ENCODE results near the gene DDIT4. TPM values are rescaled to one million over a fixed set of nuclear protein-coding genes. Genes with fewer than 3 reads are reported as not detected.

DDIT4 gene
- total and polyA plus RNA-seq, 4 experiments from 2014 or later: 23.1 to 635 (median 89.4) TPM

DNA sequence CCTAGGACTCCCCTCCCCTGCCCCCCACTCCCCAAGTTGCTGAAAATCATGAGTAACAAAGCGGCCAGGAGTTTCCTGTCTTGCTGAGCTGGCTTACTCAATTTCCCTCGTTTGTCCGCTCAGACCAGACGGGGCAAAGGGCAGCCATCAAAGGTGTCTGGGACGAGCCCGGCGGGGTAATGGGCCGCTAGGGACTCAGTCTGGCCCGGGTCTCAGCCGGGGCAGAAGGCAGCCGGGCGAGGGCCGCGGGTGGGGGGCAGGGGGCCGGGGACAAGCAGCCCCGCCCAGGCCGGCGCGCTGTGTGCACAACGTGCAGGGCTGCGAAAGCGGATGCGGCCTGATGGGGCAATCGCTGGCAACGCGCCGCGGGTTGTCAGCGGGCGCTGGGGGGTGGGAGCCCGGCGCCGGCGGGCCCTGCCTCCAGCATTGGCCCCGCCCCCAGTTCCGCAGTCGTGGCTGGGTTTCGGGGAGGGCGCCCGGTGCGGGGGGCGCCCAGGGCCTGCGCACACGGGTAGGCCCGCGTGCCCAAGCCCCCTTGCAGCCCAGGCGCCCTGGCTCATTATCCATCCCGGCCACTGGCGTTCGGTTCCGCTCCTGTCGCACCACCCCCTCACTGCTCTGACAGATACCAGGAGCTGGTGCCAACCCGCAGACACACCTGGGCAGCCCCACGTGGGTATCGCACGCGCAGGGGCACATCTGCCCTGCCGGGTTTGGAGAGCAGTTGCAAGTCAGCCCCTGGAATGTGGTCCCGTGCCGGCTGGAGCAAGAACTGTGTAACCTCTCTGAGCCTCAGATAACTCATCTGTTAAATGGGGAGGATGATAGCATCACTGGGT, 45.9 kb downstream of the DDIT4 start:
- Histone ChIP-seq H3K4me3 (ENCODE audit: low read length in 2 of 2) (peak overlapping the region; percentile 46 to 55), H3K27me3 (ENCODE audit: insufficient read depth, low read length) (no peaks in the 10 kb centered on the region), H3K9me3 (ENCODE audit: control insufficient read depth in 1 of 2, low read length in 2 of 2) (no peaks in the 10 kb centered on the region), H3K27ac (ENCODE audit: low read depth, low read length) (peak overlapping the region; percentile 89), H3K36me3 (ENCODE audit: insufficient read depth, low read length) (no peaks in the 10 kb centered on the region), H3K4me1 (ENCODE audit: insufficient read depth, low read length) (peaks cover 95% of the 10 kb centered on the region)
- H3K27me3 Mint-ChIP-seq: no peaks in the 10 kb centered on the region
- no peaks in the 10 kb centered on the region for H3K9me3 Mint-ChIP-seq
- peak overlapping the region; percentile 96 to 99 (median 99) for H3K27ac Mint-ChIP-seq
- H3K4me1 Mint-ChIP-seq: peaks cover 53 to 92% (median 74%) of the 10 kb centered on the region in 4 donors
- ChIA-PET CTCF (ENCODE audit: partially characterized antibody) (interaction anchor here (0.9 to 5.7 kb wide), 14 partner anchors 7 to 194 kb away, joined by 3 to 51 read pairs (median 6); partner anchors contain the start of genes ANAPC16, ASCC1 and DDIT4), POLR2A (ENCODE audit: partially characterized antibody) (interaction anchor here (0.7 to 13.9 kb wide), 22 partner anchors 8 to 776 kb away, joined by 3 to 368 read pairs (median 4); partner anchors contain the start of genes ANAPC16, ASCC1, DDIT4 and DNAJB12)
- H3K4me3 Mint-ChIP-seq: peak overlapping the region; percentile 79 to 89 (median 84)
- H3K36me3 Mint-ChIP-seq: no peaks in the 10 kb centered on the region
- DNase-seq: peak; percentile 87 to 91 (median 89)
- intact Hi-C loops (cut with micrococcal nuclease): loop anchor here (1.0 to 2.0 kb wide), 4 partner anchors 16 to 71 kb away; no protein-coding TSS in a partner anchor

GRCh38 chr10:72320676-72321247, 47.0 kb downstream of the DDIT4 start:
- Histone ChIP-seq H3K27me3 (ENCODE audit: insufficient read depth, low read length) (no peaks in the 10 kb centered on the region), H3K36me3 (ENCODE audit: insufficient read depth, low read length) (no peaks in the 10 kb centered on the region), H3K4me1 (ENCODE audit: insufficient read depth, low read length) (peaks cover 93% of the 10 kb centered on the region), H3K4me3 (ENCODE audit: low read length in 2 of 2) (no peak overlapping the region), H3K9me3 (ENCODE audit: control insufficient read depth in 1 of 2, low read length in 2 of 2) (no peaks in the 10 kb centered on the region), H3K27ac (ENCODE audit: low read depth, low read length) (peak overlapping the region; percentile 89)
- peak overlapping the region; percentile 96 to 99 (median 99) for H3K27ac Mint-ChIP-seq
- no peaks in the 10 kb centered on the region for H3K9me3 Mint-ChIP-seq
- ChIA-PET CTCF (ENCODE audit: partially characterized antibody) (interaction anchor here (0.8 to 5.7 kb wide), 8 partner anchors 14 to 272 kb away, joined by 3 to 51 read pairs (median 4); partner anchors contain the start of genes ANAPC16, ASCC1 and DDIT4), POLR2A (ENCODE audit: partially characterized antibody) (interaction anchor here (1.1 to 13.9 kb wide), 15 partner anchors 9 to 775 kb away, joined by 3 to 368 read pairs (median 19); partner anchors contain the start of genes ANAPC16, ASCC1, DDIT4 and DNAJB12)
- intact Hi-C loops (cut with micrococcal nuclease): no loop called here
- H3K4me1 Mint-ChIP-seq: peaks cover 48 to 88% (median 70%) of the 10 kb centered on the region in 4 donors
- peak in 1 of 5 donors; percentile 87 for DNase-seq
- H3K36me3 Mint-ChIP-seq: no peaks in the 10 kb centered on the region
- peak overlapping the region; percentile 33 to 86 (median 79) for H3K4me3 Mint-ChIP-seq
- H3K27me3 Mint-ChIP-seq: no peaks in the 10 kb centered on the region

DNA sequence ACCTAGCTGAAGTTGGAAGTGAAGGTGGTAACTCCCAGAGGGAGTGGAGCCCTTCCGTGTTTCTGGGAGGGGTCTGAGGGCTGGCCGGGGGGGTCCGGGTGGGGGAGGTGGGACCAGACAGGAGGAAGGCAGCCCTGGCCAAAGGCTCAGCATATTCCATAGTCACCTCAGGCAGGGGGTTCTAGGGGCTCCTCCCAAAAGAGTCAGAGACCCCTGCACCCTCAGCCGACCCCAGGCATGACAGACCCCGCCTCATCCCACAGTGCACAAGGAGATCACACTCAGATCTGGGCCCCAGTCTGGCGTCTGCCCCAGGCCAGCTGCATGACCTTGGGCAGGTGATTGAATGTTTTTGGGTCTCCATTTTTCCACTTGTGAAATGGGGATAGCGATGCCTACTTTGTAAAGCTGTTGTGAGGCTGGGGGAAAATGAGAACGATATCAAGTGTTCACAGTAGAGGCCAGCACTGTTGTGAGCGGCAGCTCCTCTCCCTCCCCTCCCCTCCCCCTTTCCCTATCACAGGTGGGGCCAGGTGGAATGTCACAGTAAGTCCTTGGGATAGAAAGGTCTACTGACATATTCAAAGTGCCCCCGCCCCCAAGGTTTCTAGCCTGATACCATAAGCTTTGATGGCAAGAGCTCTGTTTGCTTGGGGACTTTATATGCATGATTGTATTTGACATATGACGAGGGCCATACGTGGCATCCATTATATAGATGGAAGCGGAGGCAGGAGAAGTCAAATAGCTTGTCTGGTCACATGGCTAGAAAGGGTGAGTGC, 47.7 kb downstream of the DDIT4 start:
- no peak for DNase-seq
- Histone ChIP-seq H3K9me3 (ENCODE audit: control insufficient read depth in 1 of 2, low read length in 2 of 2) (no peaks in the 10 kb centered on the region), H3K4me3 (ENCODE audit: low read length in 2 of 2) (no peak overlapping the region), H3K4me1 (ENCODE audit: insufficient read depth, low read length) (peaks cover 86% of the 10 kb centered on the region), H3K36me3 (ENCODE audit: insufficient read depth, low read length) (no peaks in the 10 kb centered on the region), H3K27ac (ENCODE audit: low read depth, low read length) (peak overlapping the region; percentile 89), H3K27me3 (ENCODE audit: insufficient read depth, low read length) (no peaks in the 10 kb centered on the region)
- H3K27ac Mint-ChIP-seq: peak overlapping the region; percentile 84 to 99 (median 99)
- H3K4me1 Mint-ChIP-seq: peaks cover 43 to 84% (median 65%) of the 10 kb centered on the region in 4 donors
- ChIA-PET POLR2A (ENCODE audit: partially characterized antibody) (interaction anchor here (0.5 to 13.9 kb wide), 14 partner anchors 9 to 245 kb away, joined by 3 to 368 read pairs (median 20); partner anchors contain the start of genes ANAPC16, ASCC1, DDIT4 and SPOCK2), CTCF (ENCODE audit: partially characterized antibody) (interaction anchor here (0.6 to 5.7 kb wide), 11 partner anchors 15 to 273 kb away, joined by 3 to 51 read pairs (median 3); partner anchors contain the start of genes ANAPC16, ASCC1 and DDIT4)
- no peaks in the 10 kb centered on the region for H3K27me3 Mint-ChIP-seq
- intact Hi-C loops (cut with micrococcal nuclease): no loop called here
- no peaks in the 10 kb centered on the region for H3K9me3 Mint-ChIP-seq
- no peaks in the 10 kb centered on the region for H3K36me3 Mint-ChIP-seq
- H3K4me3 Mint-ChIP-seq: peak overlapping the region in 3 of 8 donors; percentile 8 to 85 (median 33)

- intact Hi-C loops (cut with micrococcal nuclease): no loop called here
- POLR2A ChIA-PET (ENCODE audit: partially characterized antibody): interaction anchor here (0.8 to 13.9 kb wide), 7 partner anchors 12 to 234 kb away, joined by 3 to 368 read pairs (median 34); partner anchors contain the start of genes ANAPC16, ASCC1, DDIT4 and SPOCK2
- Mint-ChIP-seq H3K36me3 (peaks cover 0 to 3% of the 10 kb centered on the region in 2 donors), H3K4me1 (peaks cover 47 to 86% (median 65%) of the 10 kb centered on the region in 4 donors), H3K27ac (peak overlapping the region; percentile 84 to 99 (median 92)), H3K4me3 (peak overlapping the region in 5 of 8 donors; percentile 6 to 68 (median 33)), H3K27me3 (no peaks in the 10 kb centered on the region), H3K9me3 (no peaks in the 10 kb centered on the region)
- Histone ChIP-seq H3K4me3 (ENCODE audit: low read length in 2 of 2) (no peak overlapping the region), H3K27ac (ENCODE audit: low read depth, low read length) (peak overlapping the region; percentile 36), H3K9me3 (ENCODE audit: control insufficient read depth in 1 of 2, low read length in 2 of 2) (no peaks in the 10 kb centered on the region), H3K4me1 (ENCODE audit: insufficient read depth, low read length) (peaks cover 83% of the 10 kb centered on the region), H3K36me3 (ENCODE audit: insufficient read depth, low read length) (no peaks in the 10 kb centered on the region), H3K27me3 (ENCODE audit: insufficient read depth, low read length) (no peaks in the 10 kb centered on the region)
- no peak for DNase-seq
- CTCF ChIA-PET (ENCODE audit: partially characterized antibody): interaction anchor here (0.6 to 5.7 kb wide), 7 partner anchors 15 to 274 kb away, joined by 3 to 51 read pairs (median 3); partner anchors contain the start of gene DDIT4
Measured at GRCh38 chr10:72322030-72322279, 48.2 kb downstream of the DDIT4 start.

DNA sequence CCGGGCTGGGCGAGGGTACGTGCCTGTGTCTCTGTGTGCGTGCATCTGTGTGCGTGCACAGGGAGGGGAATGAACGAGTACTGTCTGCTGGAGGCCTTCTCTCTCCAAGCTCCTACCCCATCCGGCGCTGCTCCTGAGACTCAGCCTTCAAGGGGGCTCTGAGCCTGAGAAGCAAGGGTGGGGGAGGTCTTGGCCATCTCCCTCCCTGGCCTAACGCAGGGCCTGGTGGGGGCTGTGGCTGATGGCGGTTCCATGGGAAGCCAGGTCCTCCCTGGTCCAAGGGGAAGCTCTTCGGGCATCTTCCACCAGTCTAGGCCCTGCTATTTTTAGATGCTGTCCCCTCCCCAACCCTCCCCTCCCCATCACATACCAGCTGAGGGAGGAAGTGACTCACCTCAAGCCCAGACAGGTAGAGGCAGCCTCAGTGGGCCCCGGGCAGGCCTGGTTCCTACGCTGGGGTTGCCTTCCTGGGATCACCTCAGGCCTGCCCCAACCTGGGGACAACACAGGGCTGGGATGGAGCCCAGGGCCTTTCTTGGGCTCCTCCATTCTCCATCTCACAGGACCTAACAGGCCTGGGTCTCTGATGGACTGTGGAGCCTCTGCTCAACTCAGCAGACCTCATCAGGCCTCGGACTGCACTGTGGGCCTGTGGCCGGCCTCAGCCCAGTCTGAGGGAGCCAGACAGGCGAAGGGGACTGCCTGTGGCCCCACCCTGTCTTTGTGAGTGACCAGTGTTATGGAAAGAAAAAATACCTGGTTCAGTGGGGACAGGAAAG, 48.7 kb downstream of the DDIT4 start:
- H3K27ac Mint-ChIP-seq: peak overlapping the region; percentile 84 to 99 (median 92)
- Histone ChIP-seq H3K4me3 (ENCODE audit: low read length in 2 of 2) (no peak overlapping the region), H3K27ac (ENCODE audit: low read depth, low read length) (peak overlapping the region; percentile 36), H3K27me3 (ENCODE audit: insufficient read depth, low read length) (no peaks in the 10 kb centered on the region), H3K4me1 (ENCODE audit: insufficient read depth, low read length) (peaks cover 83% of the 10 kb centered on the region), H3K36me3 (ENCODE audit: insufficient read depth, low read length) (no peaks in the 10 kb centered on the region), H3K9me3 (ENCODE audit: control insufficient read depth in 1 of 2, low read length in 2 of 2) (no peaks in the 10 kb centered on the region)
- peak in 1 of 5 donors; percentile 87 for DNase-seq
- intact Hi-C loops (cut with micrococcal nuclease): no loop called here
- peaks cover 0 to 3% of the 10 kb centered on the region in 2 donors for H3K36me3 Mint-ChIP-seq
- ChIA-PET POLR2A (ENCODE audit: partially characterized antibody) (interaction anchor here (0.8 to 13.9 kb wide), 7 partner anchors 11 to 234 kb away, joined by 3 to 368 read pairs (median 34); partner anchors contain the start of genes ANAPC16, ASCC1, DDIT4 and SPOCK2), CTCF (ENCODE audit: partially characterized antibody) (interaction anchor here (0.6 to 5.7 kb wide), 8 partner anchors 17 to 274 kb away, joined by 3 to 51 read pairs (median 3); partner anchors contain the start of gene DDIT4)
- H3K4me3 Mint-ChIP-seq: peak overlapping the region in 6 of 8 donors; percentile 6 to 68 (median 46)
- no peaks in the 10 kb centered on the region for H3K27me3 Mint-ChIP-seq
- H3K4me1 Mint-ChIP-seq: peaks cover 43 to 86% (median 62%) of the 10 kb centered on the region in 4 donors
- no peaks in the 10 kb centered on the region for H3K9me3 Mint-ChIP-seq
